RWPE1 (cell line): ENCODE results near the gene GTPBP6.

ENCODE experiments used
- CTCF ChIA-PET: fragments of 350-600 bp; sonication (Branson Sonifier 250); formaldehyde crosslinking; extraction: SDS; loops from one replicate; lab custom pipeline; 2021; lab: Yijun Ruan, JAX
- POLR2A ChIA-PET: fragments of 400-600 bp; formaldehyde crosslinking; extraction: SDS; loops from one replicate; lab custom pipeline; 2020; ENCODE audit warnings: antibody characterized with exemption; ENCODE audit not compliant: low non-redundant PET; lab: Yijun Ruan, JAX
- DNase-seq: peaks from one replicate; pipeline ENCODE4 v3.0.0; 2012; ENCODE audit warnings: low spot score
- H3K27ac ChIP-seq: fragments of 450-650 bp; 2 replicates; pipeline ENCODE4 v1.5.1; 2017
- TF ChIP-seq, protein P1 (sequence below): fragments of 450-650 bp; conservative IDR thresholded peaks from 2 replicates; pipeline ENCODE4 v1.5.1; 2017; ENCODE audit warnings: low read depth, mild to moderate bottlenecking

Gene GTPBP6, protein sequence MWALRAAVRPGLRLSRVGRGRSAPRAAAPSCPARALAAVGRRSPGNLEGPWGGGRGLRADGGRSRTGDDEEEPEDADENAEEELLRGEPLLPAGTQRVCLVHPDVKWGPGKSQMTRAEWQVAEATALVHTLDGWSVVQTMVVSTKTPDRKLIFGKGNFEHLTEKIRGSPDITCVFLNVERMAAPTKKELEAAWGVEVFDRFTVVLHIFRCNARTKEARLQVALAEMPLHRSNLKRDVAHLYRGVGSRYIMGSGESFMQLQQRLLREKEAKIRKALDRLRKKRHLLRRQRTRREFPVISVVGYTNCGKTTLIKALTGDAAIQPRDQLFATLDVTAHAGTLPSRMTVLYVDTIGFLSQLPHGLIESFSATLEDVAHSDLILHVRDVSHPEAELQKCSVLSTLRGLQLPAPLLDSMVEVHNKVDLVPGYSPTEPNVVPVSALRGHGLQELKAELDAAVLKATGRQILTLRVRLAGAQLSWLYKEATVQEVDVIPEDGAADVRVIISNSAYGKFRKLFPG

DNA sequence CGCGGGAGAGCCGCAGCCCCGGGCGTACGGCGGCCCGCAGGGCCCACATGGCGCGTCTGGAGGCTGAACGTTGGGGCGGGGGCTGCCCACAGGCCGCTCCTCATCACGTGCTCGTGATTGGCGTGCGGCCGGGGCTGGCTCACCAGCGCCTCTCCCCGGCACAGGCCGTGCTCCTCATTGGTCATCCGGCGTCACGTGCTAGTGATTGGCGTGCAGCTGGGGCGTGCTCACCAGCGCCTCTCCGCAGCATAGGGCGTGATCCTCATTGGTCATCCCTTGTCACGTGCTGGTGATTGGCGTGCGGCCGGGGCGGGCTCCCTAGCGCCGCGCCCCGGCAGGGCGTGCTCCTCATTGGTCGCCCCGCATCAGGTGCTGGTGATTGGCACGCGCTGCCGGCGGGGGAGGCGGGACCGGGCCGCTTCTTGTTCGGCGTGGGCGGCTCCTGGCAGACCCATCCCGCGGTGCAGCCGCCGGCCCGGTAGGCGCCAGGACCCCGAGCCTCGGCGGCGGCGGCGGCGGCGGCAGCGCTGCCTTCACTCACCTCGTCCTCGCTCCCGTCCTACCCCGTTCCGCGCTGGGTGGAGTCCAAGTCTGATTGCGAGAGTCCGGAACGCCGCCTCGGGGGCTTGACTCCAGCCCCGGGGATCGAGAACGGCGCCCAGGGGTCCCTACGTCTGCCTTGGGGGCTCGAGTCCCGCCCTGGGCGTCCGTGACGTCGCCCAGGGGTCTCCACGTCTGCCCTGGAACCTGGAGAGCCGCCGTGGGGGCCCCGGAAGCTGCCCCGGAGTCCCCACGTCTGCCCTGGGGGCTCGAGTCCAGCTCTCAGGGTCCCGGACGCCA lies at the start of gene GTPBP6:
TSS of gene GTPBP6 (minus strand) at position 58 of the 840 bp plus-strand sequence. CDS start at position 49, 9 bp downstream.
- CTCF ChIA-PET: no interaction called here
- TF ChIP-seq, protein P1, sequence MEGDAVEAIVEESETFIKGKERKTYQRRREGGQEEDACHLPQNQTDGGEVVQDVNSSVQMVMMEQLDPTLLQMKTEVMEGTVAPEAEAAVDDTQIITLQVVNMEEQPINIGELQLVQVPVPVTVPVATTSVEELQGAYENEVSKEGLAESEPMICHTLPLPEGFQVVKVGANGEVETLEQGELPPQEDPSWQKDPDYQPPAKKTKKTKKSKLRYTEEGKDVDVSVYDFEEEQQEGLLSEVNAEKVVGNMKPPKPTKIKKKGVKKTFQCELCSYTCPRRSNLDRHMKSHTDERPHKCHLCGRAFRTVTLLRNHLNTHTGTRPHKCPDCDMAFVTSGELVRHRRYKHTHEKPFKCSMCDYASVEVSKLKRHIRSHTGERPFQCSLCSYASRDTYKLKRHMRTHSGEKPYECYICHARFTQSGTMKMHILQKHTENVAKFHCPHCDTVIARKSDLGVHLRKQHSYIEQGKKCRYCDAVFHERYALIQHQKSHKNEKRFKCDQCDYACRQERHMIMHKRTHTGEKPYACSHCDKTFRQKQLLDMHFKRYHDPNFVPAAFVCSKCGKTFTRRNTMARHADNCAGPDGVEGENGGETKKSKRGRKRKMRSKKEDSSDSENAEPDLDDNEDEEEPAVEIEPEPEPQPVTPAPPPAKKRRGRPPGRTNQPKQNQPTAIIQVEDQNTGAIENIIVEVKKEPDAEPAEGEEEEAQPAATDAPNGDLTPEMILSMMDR: 0 out of 2 replicates have a peak, but pooled peaks have one; percentile 17

DNA sequence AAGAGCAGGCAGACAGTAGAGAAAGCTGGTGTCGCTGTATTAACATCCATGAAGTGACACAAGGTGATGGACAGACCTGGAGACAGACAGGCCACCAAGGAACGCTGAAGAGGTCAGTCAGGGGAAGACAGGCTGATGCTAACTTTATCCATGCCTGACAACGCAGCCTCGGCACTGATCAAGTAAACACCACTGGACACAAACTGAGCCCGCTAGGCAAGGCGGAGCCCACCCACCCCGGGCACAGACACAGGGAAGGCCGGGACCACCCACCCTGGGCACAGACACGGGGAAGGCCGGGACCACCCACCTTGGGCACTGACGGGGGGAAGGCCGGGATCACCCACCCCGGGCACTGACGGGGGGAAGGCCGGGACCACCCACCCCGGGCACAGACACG lies 49.3 kb upstream of the GTPBP6 start:
- TF ChIP-seq, protein P1: no peak
- CTCF ChIA-PET: no interaction called here
- POLR2A ChIA-PET: no interaction called here

More for the DNA sequence above, at the start of gene GTPBP6:
- DNase-seq: peak; percentile 96
- POLR2A ChIA-PET: no interaction called here
- H3K27ac ChIP-seq: peak within 1 kb of the TSS; percentile 95

DNA sequence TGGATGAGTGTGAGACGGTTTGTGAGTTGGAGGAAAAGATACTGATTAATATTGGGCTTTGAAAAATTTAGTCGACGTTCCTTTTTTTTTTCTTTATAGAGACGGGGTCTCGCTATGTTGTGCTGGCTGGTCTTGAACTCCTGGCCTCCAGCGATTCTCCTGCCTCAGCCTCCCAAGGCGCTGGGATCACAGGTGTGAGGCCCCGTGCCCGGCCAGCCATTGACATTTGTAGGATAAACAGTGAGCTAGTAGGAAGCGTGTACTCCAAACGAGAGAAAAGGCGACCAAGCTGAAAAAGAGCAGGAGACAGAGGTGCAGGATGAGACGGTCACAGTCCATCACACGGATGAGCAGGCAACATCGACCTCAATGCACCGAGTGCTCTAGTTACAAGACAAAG lies 48.8 kb upstream of the GTPBP6 start:
- POLR2A ChIA-PET: no interaction called here
- CTCF ChIA-PET: no interaction called here
- no peak for DNase-seq
- TF ChIP-seq, protein P1: no peak
- H3K27ac ChIP-seq: no peak overlapping the region

More for the DNA sequence above, 49.3 kb upstream of the GTPBP6 start:
- no peak overlapping the region for H3K27ac ChIP-seq
- DNase-seq: no peak

DNA sequence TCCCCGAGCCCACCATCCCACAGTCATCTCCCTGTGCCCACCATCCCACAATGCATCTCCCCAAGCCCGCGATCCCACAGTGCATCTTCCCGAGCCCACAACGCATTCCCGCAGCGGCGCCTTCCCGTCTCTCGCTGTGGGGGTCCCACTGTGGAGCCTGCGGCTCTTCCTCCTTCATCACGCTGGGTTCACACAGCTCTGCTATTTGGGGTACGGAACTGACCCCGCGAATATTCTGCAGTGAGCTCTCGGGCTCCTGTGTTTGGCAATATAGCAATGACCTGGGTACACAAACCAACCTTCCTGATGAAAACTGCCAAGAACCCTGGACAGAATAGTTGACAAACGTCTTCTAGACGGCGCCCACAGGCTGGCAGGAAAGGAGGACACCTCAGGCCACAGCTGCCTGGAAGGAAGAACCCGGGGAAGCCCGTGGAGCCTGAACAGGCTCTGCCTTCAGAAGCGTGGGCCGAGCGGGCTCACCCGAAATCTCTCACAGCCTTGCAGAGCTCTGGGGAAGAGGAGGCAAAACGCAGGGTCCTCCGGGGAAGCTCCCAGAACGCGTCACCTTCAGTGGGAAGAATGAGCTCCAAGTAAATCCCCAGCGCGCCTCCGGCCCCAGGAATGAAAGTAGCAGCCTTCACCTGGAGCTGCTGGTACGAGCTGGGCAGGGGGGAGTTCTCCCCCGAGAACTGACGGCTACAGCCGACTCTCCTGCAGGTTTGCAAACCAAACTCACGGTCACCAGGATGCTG lies 45.2 kb upstream of the GTPBP6 start:
- H3K27ac ChIP-seq: no peak overlapping the region
- TF ChIP-seq, protein P1: no peak
- ChIA-PET POLR2A (no interaction called here), CTCF (no interaction called here)
- DNase-seq: no peak

DNA sequence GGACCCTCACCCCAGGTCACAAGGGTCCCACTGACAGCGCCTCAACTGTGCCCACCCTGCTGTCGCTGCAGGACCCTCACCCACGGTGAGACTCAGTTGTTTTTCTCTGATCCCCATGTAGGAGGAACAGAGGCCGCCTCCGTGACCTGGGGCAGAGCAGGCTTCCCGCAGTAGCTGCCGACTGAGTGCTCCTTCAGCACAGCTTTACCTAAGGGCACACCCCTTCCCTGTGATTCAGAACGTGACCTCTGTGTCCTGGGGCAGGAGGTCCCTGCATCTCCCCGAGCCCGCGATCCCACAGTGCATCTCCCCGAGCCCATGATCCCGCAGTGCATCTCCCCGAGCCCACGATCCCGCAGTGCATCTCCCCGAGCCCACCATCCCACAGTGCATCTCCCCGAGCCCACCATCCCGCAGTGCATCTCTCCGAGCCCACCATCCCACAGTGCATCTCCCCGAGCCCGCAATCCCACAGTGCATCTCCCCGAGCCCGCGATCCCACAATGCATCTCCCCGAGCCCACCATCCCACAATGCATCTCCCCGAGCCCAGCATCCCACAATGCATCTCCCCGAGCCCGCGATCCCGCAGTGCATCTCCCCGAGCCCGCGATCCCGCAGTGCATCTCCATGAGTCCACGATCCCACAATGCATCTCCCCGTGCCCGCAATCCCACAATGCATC lies 44.5 kb upstream of the GTPBP6 start:
- no peak overlapping the region for H3K27ac ChIP-seq
- ChIA-PET CTCF (no interaction called here), POLR2A (no interaction called here)
- no peak for DNase-seq
- TF ChIP-seq, protein P1: no peak
